K562 (cell line): ENCODE measurements around the gene TRIM45. TPM values are rescaled to one million over a fixed set of nuclear protein-coding genes. Genes with fewer than 3 reads are reported as not detected.

Source experiments
- ATAC-seq: fragments of 200-7000 bp; cut with Tn5 transposase; 3 replicates; pipeline ENCODE4 v1.9.1; 2020; ENCODE audit warnings: moderate library complexity
- BruUV-seq: library from RNA; stranded (reverse); fragments of 400-500 nt; replicated peaks from 2 replicates; lab custom pipeline; 2021; lab: Mats Ljungman, UMichigan
- CTCF ChIA-PET: fragments of 300-600 bp; formaldehyde crosslinking; extraction: SDS; loops from one replicate; lab custom pipeline; 2021; ENCODE audit warnings: low intra/inter-chr PET ratio; lab: Yijun Ruan, JAX
- POLR2A ChIA-PET: fragments of 300-600, 350-650 bp; sonication (Branson Sonifier 250); formaldehyde crosslinking; extraction: SDS; loops from one replicate; lab custom pipeline; 2021; ENCODE audit warnings: antibody characterized with exemption, inconsistent platforms; lab: Yijun Ruan, JAX
- DNase-seq, 4 experiments: peaks; one replicate each; pipeline versions ENCODE4 v3.0.0 to v3.0.0-alpha.2; 2011 to 2018; ENCODE audit warnings: low spot score in 3 of 4, mixed read lengths in 3 of 4; ENCODE audit errors: extremely low read depth in 1 of 4
- FAIRE-seq: peaks from 2 replicates; lab custom pipeline; 2011; peaks lifted over from hg19 to GRCh38; lab: Jason Lieb, UNC
- H2AFZ ChIP-seq: 2 replicates; pipeline ENCODE4 v1.6.0; 2011; ENCODE audit warnings: low read depth, low read length, control low read depth, inconsistent platforms
- H3K27ac ChIP-seq: fragments of 200-600 bp; 3 replicates; pipeline ENCODE4 v1.8.0; 2011; ENCODE audit warnings: low read depth, mild to moderate bottlenecking, control low read depth, inconsistent platforms, low read length, moderate library complexity, mixed read lengths; ENCODE audit errors: extremely low read depth
- H3K27me3 ChIP-seq, 2 experiments: fragments of 300-600 bp in 1 of 2; 2 replicates in 1 of 2; 3 replicates in 1 of 2; pipeline versions ENCODE4 v1.6.0 to v1.8.0; 2011; ENCODE audit warnings: inconsistent platforms in 2 of 2, low read length in 2 of 2, mild to moderate bottlenecking in 1 of 2, mixed read lengths in 1 of 2, moderate library complexity in 1 of 2; ENCODE audit not compliant: control insufficient read depth in 2 of 2, insufficient read depth in 2 of 2
- H3K36me3 ChIP-seq: fragments of 300-600 bp; 3 replicates; pipeline ENCODE4 v1.8.0; 2011; ENCODE audit warnings: mild to moderate bottlenecking, low read length, inconsistent platforms; ENCODE audit not compliant: control insufficient read depth, insufficient read depth
- H3K4me1 ChIP-seq, 2 experiments: fragments of 200-600 bp in 1 of 2; replicated peaks in 1 of 2; 2 replicates in 1 of 2; 3 replicates in 1 of 2; pipeline versions ENCODE4 v1.5.1 to v1.8.0; 2011; ENCODE audit warnings: inconsistent platforms in 2 of 2, low read length in 2 of 2, mild to moderate bottlenecking in 1 of 2, mixed read lengths in 1 of 2, moderate library complexity in 1 of 2; ENCODE audit not compliant: control insufficient read depth in 2 of 2, insufficient read depth in 2 of 2
- H3K4me2 ChIP-seq: 2 replicates; pipeline ENCODE4 v1.6.1; 2011; ENCODE audit warnings: low read length, control low read depth, inconsistent platforms, mixed read lengths; ENCODE audit not compliant: insufficient read depth
- H3K4me3 ChIP-seq: fragments of 200-600 bp; sonication (generic), shearing (Covaris generic); 2 replicates; pipeline ENCODE4 v1.5.1; 2016; ENCODE audit warnings: control low read depth, inconsistent platforms
- H3K79me2 ChIP-seq: fragments of 200-600 bp; 3 replicates; pipeline ENCODE4 v1.8.0; 2011; ENCODE audit warnings: low read length, inconsistent platforms; ENCODE audit not compliant: control insufficient read depth, insufficient read depth
- H3K9ac ChIP-seq, 2 experiments: 2 replicates each; pipeline versions ENCODE4 v1.6.0 to v1.6.1; 2011; ENCODE audit warnings: low read depth in 2 of 2, low read length in 2 of 2, control low read depth in 1 of 2, inconsistent platforms in 1 of 2, mild to moderate bottlenecking in 1 of 2, mixed read lengths in 1 of 2; ENCODE audit not compliant: insufficient read depth in 1 of 2
- H3K9me1 ChIP-seq: one replicate; pipeline ENCODE4 v1.6.0; 2011; ENCODE audit warnings: inconsistent platforms, mild to moderate bottlenecking, low read length, moderate library complexity; ENCODE audit not compliant: control insufficient read depth, insufficient read depth
- H3K9me3 ChIP-seq: replicated peaks from 2 replicates; pipeline ENCODE4 v1.5.1; 2011; ENCODE audit warnings: low read depth, low read length, inconsistent platforms; ENCODE audit not compliant: control insufficient read depth, insufficient read depth
- H4K20me1 ChIP-seq: replicated peaks from 2 replicates; pipeline ENCODE4 v1.6.1; 2011; ENCODE audit warnings: low read length, inconsistent platforms, mixed read lengths; ENCODE audit not compliant: control insufficient read depth, insufficient read depth
- C11orf30 ChIP-seq: fragments of 450-650 bp; IDR thresholded peaks from 2 replicates; pipeline ENCODE4 v1.6.1; 2016; ENCODE audit warnings: low read depth, mild to moderate bottlenecking
- CSDE1 ChIP-seq, 2 experiments: fragments of 450-650 bp; IDR thresholded peaks; 2 replicates each; pipeline ENCODE4 v1.6.1; 2016; ENCODE audit warnings: mild to moderate bottlenecking in 1 of 2
- FOXJ2 ChIP-seq: fragments of 200-800 bp; sonication (Bioruptor generic); IDR thresholded peaks from 2 replicates; pipeline ENCODE4 v1.6.1; 2016; ENCODE audit warnings: missing genetic modification characterization, missing compliant biosample characterization
- MAFG ChIP-seq: fragments of 450-650 bp; conservative IDR thresholded peaks from 2 replicates; pipeline ENCODE4 v1.6.1; 2016; ENCODE audit warnings: missing genetic modification characterization, missing compliant biosample characterization
- MXI1 ChIP-seq: IDR thresholded peaks from 2 replicates; pipeline ENCODE4 v1.6.1; 2011; ENCODE audit warnings: low read depth, mild to moderate bottlenecking, improper control_type of control experiment, low read length
- NFE2 ChIP-seq: IDR thresholded peaks from 2 replicates; pipeline ENCODE4 v1.6.1; 2014; ENCODE audit warnings: antibody characterized with exemption, low read depth
- RBM39 ChIP-seq: fragments of 200-400 bp; formaldehyde crosslinking; optimal IDR thresholded peaks from 2 replicates; pipeline ENCODE3; 2018; ENCODE audit warnings: low read depth, low read length
- RFX1 ChIP-seq: fragments of 450-650 bp; IDR thresholded peaks from 2 replicates; pipeline ENCODE4 v1.6.1; 2016; ENCODE audit warnings: mild to moderate bottlenecking, moderate library complexity
- WGBS: fragments of 100-300 bp; shearing (Covaris generic); methylation state at CpG from one replicate; pipeline ENCODE4 v1.1.6; 2016; ENCODE audit warnings: low coverage, mixed read lengths; ENCODE audit not compliant: insufficient coverage; ENCODE audit errors: missing lambda C conversion rate; 5-methylcytosine and 5-hydroxymethylcytosine counted together
- in situ Hi-C: fragments of 300-500 bp; cut with MboI; formaldehyde crosslinking; loops from 4 replicates; pipeline ENCODE4 v1.15.0; 2018; ENCODE audit warnings: inconsistent platforms, mixed read lengths
- intact Hi-C: fragments of 100-400 bp; cut with micrococcal nuclease; formaldehyde crosslinking; loops from 2 replicates; pipeline ENCODE4 v1.14.2; 2022
- polyA plus RNA-seq, 8 experiments: library from polyadenylated mRNA; depleted of rRNA in 4 of 8; stranded (reverse) in 5 of 8; unstranded in 3 of 8; fragments of >200 nt; fragmentation: Nextera tagmentation in 2 of 8; fragmentation: Illumina TruSeq in 1 of 8; extraction: Ambion mirVana in 2 of 8; extraction: Trizol in 1 of 8; gene quantifications; 2 replicates each; pipeline versions ENCODE4 v1.2.1 to v1.2.3, GENCODE V29; 2011 to 2014; ENCODE audit warnings: inconsistent platforms in 1 of 8, missing spikeins in 1 of 8
- total RNA-seq, 7 experiments: library from RNA; depleted of rRNA in 6 of 7; stranded (reverse); fragments of >200 nt in 6 of 7; fragmentation: Illumina TruSeq in 2 of 7; extraction: Trizol in 2 of 7; gene quantifications; 2 replicates each; pipeline versions ENCODE4 v1.2.1 to v1.2.3, GENCODE V29; 2011 to 2021; ENCODE audit warnings: low replicate concordance in 1 of 7
- TF ChIP-seq, protein P1 (sequence below), 2 experiments: fragments of 450-650 bp; formaldehyde crosslinking in 1 of 2; IDR thresholded peaks; 2 replicates each; pipeline versions ENCODE4 v1.4.0 to v1.6.1; 2014 to 2020; ENCODE audit warnings: mild to moderate bottlenecking in 2 of 2, borderline replicate concordance in 1 of 2, low read depth in 1 of 2
- TF ChIP-seq, protein P2 (sequence below): sonication (generic); IDR thresholded peaks from 2 replicates; pipeline ENCODE4 v1.6.1; 2016
- TF ChIP-seq, protein P3 (sequence below): fragments of 450-650 bp; conservative IDR thresholded peaks from 2 replicates; pipeline ENCODE4 v1.6.1; 2016; ENCODE audit warnings: missing genetic modification characterization, low read depth, mild to moderate bottlenecking, control low read depth, missing compliant biosample characterization

Gene TRIM45
- total and polyA plus RNA-seq, 9 of the 15 experiments (the other 6 are each of a cell fraction or from before 2014, with no cell fraction given), result 1.9 to 6.2 (median 3.6) TPM

DNA sequence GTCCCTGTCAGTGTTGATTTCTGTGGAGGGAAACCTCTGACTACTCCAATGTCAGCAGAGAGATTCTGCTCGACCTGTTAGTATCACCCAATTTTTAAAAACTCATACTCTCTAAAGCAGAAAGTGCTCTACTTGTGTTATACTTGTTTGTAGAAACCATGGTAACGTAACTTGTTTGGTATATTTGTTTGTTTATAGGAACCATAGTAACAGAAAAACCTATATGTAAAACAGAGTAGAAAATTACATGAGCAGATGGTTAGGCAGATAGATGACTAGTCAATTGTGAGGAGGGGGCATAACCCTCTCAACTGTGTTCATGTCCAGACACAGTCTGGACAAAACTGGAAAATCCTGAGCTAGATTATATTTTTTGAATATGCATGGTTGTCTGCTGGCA, 6.7 kb downstream of the TRIM45 start:
- Histone ChIP-seq H3K4me1 (peaks cover 0 to 11% of the 10 kb centered on the region in 2 experiments; a peak in 3 of 5 replicates), H3K36me3 (peaks cover 5% of the 10 kb centered on the region; the same call in 1 of the 3 replicates), H2AFZ (no peak overlapping the region), H3K27me3 (no peaks in the 10 kb centered on the region), H3K4me3 (no peak overlapping the region), H3K9me1 (no peaks in the 10 kb centered on the region), H3K27ac (no peak overlapping the region), H3K9me3 (no peaks in the 10 kb centered on the region), H4K20me1 (no peaks in the 10 kb centered on the region)
- no peak for ATAC-seq
- no peak for DNase-seq
- WGBS, result 47% methylated on average over 2 of the region's 2 CpGs
- ChIA-PET CTCF (no interaction called here), POLR2A (interaction anchor here (1.2 kb wide), 2 partner anchors 10 to 194 kb away, joined by 3 read pairs; no protein-coding TSS in a partner anchor)
- BruUV-seq, result no TSS peak
- intact Hi-C loops, result no loop called here
- in situ Hi-C loops, result no loop called here
- TF ChIP-seq RBM39 (no peak), RFX1 (peak; percentile 84), C11orf30 (peak; percentile 34; the same call in 1 of the 2 replicates), NFE2 (peak; percentile 59), FOXJ2 (tag) (peak; percentile 100), CSDE1 (IDR thresholded peaks at IDR 0.05) (no peak), MAFG (peak; percentile 36), MXI1 (peak; percentile 81)
- TF ChIP-seq, protein P1, sequence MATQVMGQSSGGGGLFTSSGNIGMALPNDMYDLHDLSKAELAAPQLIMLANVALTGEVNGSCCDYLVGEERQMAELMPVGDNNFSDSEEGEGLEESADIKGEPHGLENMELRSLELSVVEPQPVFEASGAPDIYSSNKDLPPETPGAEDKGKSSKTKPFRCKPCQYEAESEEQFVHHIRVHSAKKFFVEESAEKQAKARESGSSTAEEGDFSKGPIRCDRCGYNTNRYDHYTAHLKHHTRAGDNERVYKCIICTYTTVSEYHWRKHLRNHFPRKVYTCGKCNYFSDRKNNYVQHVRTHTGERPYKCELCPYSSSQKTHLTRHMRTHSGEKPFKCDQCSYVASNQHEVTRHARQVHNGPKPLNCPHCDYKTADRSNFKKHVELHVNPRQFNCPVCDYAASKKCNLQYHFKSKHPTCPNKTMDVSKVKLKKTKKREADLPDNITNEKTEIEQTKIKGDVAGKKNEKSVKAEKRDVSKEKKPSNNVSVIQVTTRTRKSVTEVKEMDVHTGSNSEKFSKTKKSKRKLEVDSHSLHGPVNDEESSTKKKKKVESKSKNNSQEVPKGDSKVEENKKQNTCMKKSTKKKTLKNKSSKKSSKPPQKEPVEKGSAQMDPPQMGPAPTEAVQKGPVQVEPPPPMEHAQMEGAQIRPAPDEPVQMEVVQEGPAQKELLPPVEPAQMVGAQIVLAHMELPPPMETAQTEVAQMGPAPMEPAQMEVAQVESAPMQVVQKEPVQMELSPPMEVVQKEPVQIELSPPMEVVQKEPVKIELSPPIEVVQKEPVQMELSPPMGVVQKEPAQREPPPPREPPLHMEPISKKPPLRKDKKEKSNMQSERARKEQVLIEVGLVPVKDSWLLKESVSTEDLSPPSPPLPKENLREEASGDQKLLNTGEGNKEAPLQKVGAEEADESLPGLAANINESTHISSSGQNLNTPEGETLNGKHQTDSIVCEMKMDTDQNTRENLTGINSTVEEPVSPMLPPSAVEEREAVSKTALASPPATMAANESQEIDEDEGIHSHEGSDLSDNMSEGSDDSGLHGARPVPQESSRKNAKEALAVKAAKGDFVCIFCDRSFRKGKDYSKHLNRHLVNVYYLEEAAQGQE (IDR thresholded peaks at IDR 0.05; ENCODE audit: borderline replicate concordance), result peak; percentile 33; the same call in 1 of the 2 replicates
- TF ChIP-seq, protein P1 (CRISPR knock-in tag; IDR thresholded peaks at IDR 0.05; ENCODE audit: low read depth), result no peak
- TF ChIP-seq, protein P2, sequence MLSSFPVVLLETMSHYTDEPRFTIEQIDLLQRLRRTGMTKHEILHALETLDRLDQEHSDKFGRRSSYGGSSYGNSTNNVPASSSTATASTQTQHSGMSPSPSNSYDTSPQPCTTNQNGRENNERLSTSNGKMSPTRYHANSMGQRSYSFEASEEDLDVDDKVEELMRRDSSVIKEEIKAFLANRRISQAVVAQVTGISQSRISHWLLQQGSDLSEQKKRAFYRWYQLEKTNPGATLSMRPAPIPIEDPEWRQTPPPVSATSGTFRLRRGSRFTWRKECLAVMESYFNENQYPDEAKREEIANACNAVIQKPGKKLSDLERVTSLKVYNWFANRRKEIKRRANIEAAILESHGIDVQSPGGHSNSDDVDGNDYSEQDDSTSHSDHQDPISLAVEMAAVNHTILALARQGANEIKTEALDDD, result 0 out of 2 replicates have a peak, but pooled peaks have one; percentile 26
- TF ChIP-seq, protein P3, sequence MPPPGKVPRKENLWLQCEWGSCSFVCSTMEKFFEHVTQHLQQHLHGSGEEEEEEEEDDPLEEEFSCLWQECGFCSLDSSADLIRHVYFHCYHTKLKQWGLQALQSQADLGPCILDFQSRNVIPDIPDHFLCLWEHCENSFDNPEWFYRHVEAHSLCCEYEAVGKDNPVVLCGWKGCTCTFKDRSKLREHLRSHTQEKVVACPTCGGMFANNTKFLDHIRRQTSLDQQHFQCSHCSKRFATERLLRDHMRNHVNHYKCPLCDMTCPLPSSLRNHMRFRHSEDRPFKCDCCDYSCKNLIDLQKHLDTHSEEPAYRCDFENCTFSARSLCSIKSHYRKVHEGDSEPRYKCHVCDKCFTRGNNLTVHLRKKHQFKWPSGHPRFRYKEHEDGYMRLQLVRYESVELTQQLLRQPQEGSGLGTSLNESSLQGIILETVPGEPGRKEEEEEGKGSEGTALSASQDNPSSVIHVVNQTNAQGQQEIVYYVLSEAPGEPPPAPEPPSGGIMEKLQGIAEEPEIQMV, result no peak
- TF ChIP-seq, all 486 proteins: peak for 8
- FAIRE-seq, result peak; percentile 19
- no peak overlapping the region for H3K4me2 ChIP-seq
- H3K9ac ChIP-seq, result no peak overlapping the region
- no peaks in the 10 kb centered on the region for H3K79me2 ChIP-seq
